ENCODE measurements around the gene DOP1A. TPM values are rescaled to one million over a fixed set of nuclear protein-coding genes. Genes with fewer than 3 reads are reported as not detected.

DOP1A gene
- total RNA-seq, 1 experiment from 2014 or later: 17.0 TPM

- Histone ChIP-seq H3K9ac (ENCODE audit: extremely low read depth, insufficient read length, low read length) (no peak overlapping the region), H2AFZ (ENCODE audit: low read length) (no peak overlapping the region), H2BK120ac (ENCODE audit: low read depth, low read length, poor library complexity, severe bottlenecking) (no peak overlapping the region), H2BK12ac (ENCODE audit: insufficient read length, low read depth, low read length) (no peak overlapping the region), H3K4me1 (ENCODE audit: insufficient read depth, low read length) (no peaks in the 10 kb centered on the region; the same call in 1 of the 2 replicates), H2BK20ac (ENCODE audit: low read depth, low read length, poor library complexity, severe bottlenecking) (no peak overlapping the region), H3K23me2 (ENCODE audit: insufficient read length, low read depth, low read length, poor library complexity, severe bottlenecking) (no peaks in the 10 kb centered on the region), H4K8ac (replicated peaks; ENCODE audit: insufficient read length, low read depth, low read length) (no peak overlapping the region), H3K18ac (ENCODE audit: insufficient read length, low read depth, low read length) (no peak overlapping the region), H3K79me2 (ENCODE audit: insufficient read depth, low read length) (no peaks in the 10 kb centered on the region), H3K9me3 (ENCODE audit: control insufficient read depth, low read depth, low read length) (no peaks in the 10 kb centered on the region), H2BK5ac (ENCODE audit: insufficient read length, low read length) (no peak overlapping the region), H3K23ac (ENCODE audit: insufficient read length, low read depth, low read length) (no peak overlapping the region), H3K4ac (ENCODE audit: low read depth, low read length) (no peak overlapping the region), H3K27ac (ENCODE audit: insufficient read length, low read depth, low read length) (no peak overlapping the region), H3K4me2 (ENCODE audit: insufficient read depth, insufficient read length, low read length) (no peak overlapping the region), H3K56ac (ENCODE audit: insufficient read length, low read depth, low read length) (no peak overlapping the region), H4K91ac (ENCODE audit: insufficient read length, low read depth, low read length) (no peak overlapping the region), H2BK15ac (ENCODE audit: low read depth, low read length) (no peak overlapping the region), H3K27me3 (ENCODE audit: insufficient read depth, low read length) (no peaks in the 10 kb centered on the region), H2AK5ac (ENCODE audit: insufficient read length, low read length) (no peak overlapping the region), H3T11ph (ENCODE audit: low read length) (no peak overlapping the region), H3K79me1 (ENCODE audit: insufficient read depth, low read depth, low read length, poor library complexity, severe bottlenecking) (no peaks in the 10 kb centered on the region), H4K20me1 (ENCODE audit: control insufficient read depth, insufficient read depth, insufficient read length) (no peaks in the 10 kb centered on the region), H3K14ac (ENCODE audit: insufficient read depth, low read length) (no peak overlapping the region), H4K5ac (ENCODE audit: insufficient read length, low read depth, low read length) (no peak overlapping the region)
- Mint-ChIP-seq H3K4me1 (no peaks in the 10 kb centered on the region), H3K27ac (no peak overlapping the region), H3K36me3 (ENCODE audit: insufficient read depth in 1 of 3, low read depth in 3 of 3) (peaks cover 5 to 10% (median 8%) of the 10 kb centered on the region in 3 experiments; a peak in 6 of 7 replicates), H3K4me3 (no peak overlapping the region), H3K27me3 (ENCODE audit: low read depth) (no peaks in the 10 kb centered on the region), H3K9me3 (no peaks in the 10 kb centered on the region; a peak in 1 of 5 replicates)
- no peak for TF ChIP-seq CTCF (conservative IDR thresholded peaks at IDR 0.05)
- no CpG with 5 or more reads among the region's 4 CpGs for WGBS (ENCODE audit: extremely low coverage, insufficient read length, low lambda C conversion rate)
- no peak for DNase-seq
These were observed 134.6 kb downstream of the DOP1A start for GRCh38 chr6:83202031-83202430.

Measured in H9 (cell line).